PC-9 (cell line): Measurements from ENCODE around the gene CDC73. TPM values are rescaled to one million over a fixed set of nuclear protein-coding genes. Genes with fewer than 3 reads are reported as not detected.

Experiments
- BruUV-seq: library from RNA; stranded (reverse); fragments of 400-500 nt; replicated peaks from 2 replicates; lab custom pipeline; 2021; lab: Mats Ljungman, UMichigan
- CTCF ChIA-PET: fragments of 300-600 bp; sonication (Branson Sonifier 250); formaldehyde crosslinking; loops from one replicate; lab custom pipeline; 2022; ENCODE audit warnings: antibody characterized with exemption; lab: Charles Lee
- POLR2A ChIA-PET: fragments of 300-600 bp; sonication (Branson Sonifier 250); formaldehyde crosslinking; loops from one replicate; lab custom pipeline; 2022; ENCODE audit warnings: antibody characterized with exemption; ENCODE audit not compliant: unreplicated experiment; lab: Charles Lee
- DNase-seq, 2 experiments: peaks; one replicate each; pipeline versions ENCODE4 v3.0.0 to v3.0.0-alpha.2; 2015 to 2022; ENCODE audit warnings: mixed read lengths in 1 of 2
- H2AFZ ChIP-seq: fragments of 200-600 bp; sonication (generic); 2 replicates; pipeline ENCODE4 v1.8.1; 2017; ENCODE audit warnings: antibody characterized with exemption
- H3F3A ChIP-seq: fragments of 200-600 bp; sonication (generic); 2 replicates; pipeline ENCODE4 v1.8.1; 2017; ENCODE audit warnings: antibody characterized with exemption, mild to moderate bottlenecking, low read depth; ENCODE audit not compliant: insufficient read depth
- H3K27ac ChIP-seq: fragments of 200-600 bp; sonication (generic); 2 replicates; pipeline ENCODE4 v1.6.1; 2016; ENCODE audit warnings: mixed run types
- H3K27me3 ChIP-seq: fragments of 200-600 bp; sonication (generic); 2 replicates; pipeline ENCODE4 v1.6.1; 2016; ENCODE audit warnings: low read depth, mixed run types; ENCODE audit not compliant: insufficient read depth
- H3K36me3 ChIP-seq: fragments of 200-600 bp; sonication (generic); 2 replicates; pipeline ENCODE4 v1.6.1; 2016; ENCODE audit warnings: low read depth, mixed run types
- H3K4me1 ChIP-seq: fragments of 200-600 bp; sonication (generic); replicated peaks from 2 replicates; pipeline ENCODE4 v1.6.1; 2016; ENCODE audit warnings: mixed run types; ENCODE audit not compliant: insufficient read depth
- H3K4me2 ChIP-seq: fragments of 200-600 bp; sonication (generic); 2 replicates; pipeline ENCODE4 v1.6.1; 2017; ENCODE audit warnings: mixed run types
- H3K4me3 ChIP-seq: fragments of 200-600 bp; sonication (generic); 2 replicates; pipeline ENCODE4 v1.6.1; 2016; ENCODE audit warnings: mixed run types
- H3K79me2 ChIP-seq: fragments of 200-600 bp; sonication (generic); 2 replicates; pipeline ENCODE4 v1.6.1; 2017; ENCODE audit warnings: low read depth, mixed run types
- H3K9me2 ChIP-seq: fragments of 200-600 bp; sonication (generic); 2 replicates; pipeline ENCODE4 v1.8.1; 2017; ENCODE audit warnings: mild to moderate bottlenecking; ENCODE audit not compliant: insufficient read depth
- H3K9me3 ChIP-seq: fragments of 200-600 bp; sonication (generic); 2 replicates; pipeline ENCODE4 v1.8.1; 2016; ENCODE audit warnings: low read depth; ENCODE audit not compliant: insufficient read depth
- H4K20me1 ChIP-seq: fragments of 200-600 bp; sonication (generic); 2 replicates; pipeline ENCODE4 v1.8.1; 2017; ENCODE audit not compliant: insufficient read depth
- EZH2 ChIP-seq: fragments of 200-600 bp; sonication (generic); IDR thresholded peaks from 2 replicates; pipeline ENCODE4 v1.8.0; 2017; ENCODE audit warnings: antibody characterized with exemption, low read depth
- intact Hi-C: fragments of 100-400 bp; cut with micrococcal nuclease; formaldehyde crosslinking; loops from one replicate; pipeline ENCODE4 v1.10.0; 2022; ENCODE audit not compliant: unreplicated experiment
- total RNA-seq: library from RNA; stranded (reverse); gene quantifications from 2 replicates; pipeline ENCODE4 v1.2.3, GENCODE V29; 2021
- TF ChIP-seq, protein P1 (sequence below): fragments of 200-600 bp; sonication (generic); conservative IDR thresholded peaks from 2 replicates; pipeline ENCODE4 v1.6.1; 2017; ENCODE audit warnings: mixed run types, antibody characterized with exemption, mild to moderate bottlenecking, moderate library complexity

The CDC73 gene
- total RNA-seq, 1 experiment from 2014 or later: 39.6 TPM

DNA sequence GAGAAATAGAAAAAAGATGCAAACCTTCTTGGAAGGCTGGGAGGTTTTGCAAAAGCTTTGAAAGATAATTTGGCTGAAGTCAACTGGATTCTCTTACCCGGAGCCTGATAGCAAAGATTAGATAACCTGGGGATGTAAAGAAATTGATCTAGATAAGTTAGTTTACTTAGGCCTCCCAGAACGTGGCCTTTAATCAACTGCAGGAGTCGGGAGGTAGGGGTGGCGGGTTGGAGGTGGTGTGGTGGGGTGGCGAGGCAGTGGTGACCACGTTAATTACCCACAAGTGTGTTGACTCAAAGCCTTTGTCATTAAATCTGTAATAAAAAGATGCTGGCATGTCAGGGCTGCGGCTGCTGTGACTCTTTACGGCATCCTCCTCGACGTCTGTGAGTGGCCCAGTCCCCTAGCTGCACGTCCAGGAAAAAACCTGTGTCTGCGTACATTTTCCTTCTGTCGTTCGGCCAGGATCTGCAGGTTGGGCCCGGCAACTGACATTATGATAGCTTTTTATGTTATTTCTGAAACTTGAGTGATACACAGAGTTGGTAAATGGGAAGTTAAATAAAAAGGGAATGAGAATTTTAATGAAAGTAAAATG, 115.6 kb downstream of the CDC73 start:
- intact Hi-C loops: no loop called here
- Histone ChIP-seq H3K36me3 (0 out of 2 replicates have a peak, but pooled peaks cover 5% of the 10 kb centered on the region), H2AFZ (no peak overlapping the region), H3F3A (no peaks in the 10 kb centered on the region), H3K27ac (no peak overlapping the region), H3K4me1 (no peaks in the 10 kb centered on the region), H3K4me2 (no peak overlapping the region), H3K27me3 (no peaks in the 10 kb centered on the region), H3K4me3 (no peak overlapping the region), H4K20me1 (no peaks in the 10 kb centered on the region), H3K9me2 (no peaks in the 10 kb centered on the region), H3K9me3 (no peaks in the 10 kb centered on the region), H3K79me2 (no peaks in the 10 kb centered on the region)
- no peak for DNase-seq
- TF ChIP-seq EZH2: no peak
- TF ChIP-seq, protein P1, sequence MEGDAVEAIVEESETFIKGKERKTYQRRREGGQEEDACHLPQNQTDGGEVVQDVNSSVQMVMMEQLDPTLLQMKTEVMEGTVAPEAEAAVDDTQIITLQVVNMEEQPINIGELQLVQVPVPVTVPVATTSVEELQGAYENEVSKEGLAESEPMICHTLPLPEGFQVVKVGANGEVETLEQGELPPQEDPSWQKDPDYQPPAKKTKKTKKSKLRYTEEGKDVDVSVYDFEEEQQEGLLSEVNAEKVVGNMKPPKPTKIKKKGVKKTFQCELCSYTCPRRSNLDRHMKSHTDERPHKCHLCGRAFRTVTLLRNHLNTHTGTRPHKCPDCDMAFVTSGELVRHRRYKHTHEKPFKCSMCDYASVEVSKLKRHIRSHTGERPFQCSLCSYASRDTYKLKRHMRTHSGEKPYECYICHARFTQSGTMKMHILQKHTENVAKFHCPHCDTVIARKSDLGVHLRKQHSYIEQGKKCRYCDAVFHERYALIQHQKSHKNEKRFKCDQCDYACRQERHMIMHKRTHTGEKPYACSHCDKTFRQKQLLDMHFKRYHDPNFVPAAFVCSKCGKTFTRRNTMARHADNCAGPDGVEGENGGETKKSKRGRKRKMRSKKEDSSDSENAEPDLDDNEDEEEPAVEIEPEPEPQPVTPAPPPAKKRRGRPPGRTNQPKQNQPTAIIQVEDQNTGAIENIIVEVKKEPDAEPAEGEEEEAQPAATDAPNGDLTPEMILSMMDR: no peak
- ChIA-PET CTCF (no interaction called here), POLR2A (no interaction called here)
- no TSS peak for BruUV-seq

DNA sequence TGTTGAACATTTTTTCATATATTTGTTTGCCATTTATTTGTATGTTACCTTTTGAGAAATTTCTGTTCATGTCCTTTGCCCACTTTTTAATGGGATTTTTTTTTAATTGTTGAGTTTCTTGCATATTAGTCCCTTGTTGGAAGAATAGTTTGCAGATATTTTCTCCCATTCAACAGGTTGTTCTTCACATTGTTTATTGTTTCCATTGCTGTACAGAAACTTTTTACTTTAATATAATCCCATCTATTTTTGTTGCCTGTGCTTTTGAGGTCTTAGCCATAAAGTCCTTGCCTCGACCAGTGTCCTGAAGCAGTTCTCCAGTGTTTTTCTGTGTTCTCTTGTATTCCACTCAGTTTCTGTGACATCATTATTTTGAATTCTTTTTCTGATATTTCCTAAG, 118.8 kb downstream of the CDC73 start:
- TF ChIP-seq, protein P1: no peak
- no peak for TF ChIP-seq EZH2
- H3K4me3 ChIP-seq: no peak overlapping the region
- no peaks in the 10 kb centered on the region for H3K9me3 ChIP-seq
- no peak overlapping the region for H3K4me2 ChIP-seq
- POLR2A ChIA-PET: no interaction called here
- no peak overlapping the region for H3K27ac ChIP-seq
- intact Hi-C loops: no loop called here
- H4K20me1 ChIP-seq: no peaks in the 10 kb centered on the region
- no peaks in the 10 kb centered on the region for H3K27me3 ChIP-seq
- BruUV-seq: no TSS peak
- CTCF ChIA-PET: no interaction called here
- no peaks in the 10 kb centered on the region for H3K4me1 ChIP-seq
- H2AFZ ChIP-seq: no peak overlapping the region
- H3K79me2 ChIP-seq: no peaks in the 10 kb centered on the region
- DNase-seq: no peak
- H3K36me3 ChIP-seq: 0 out of 2 replicates have a peak, but pooled peaks cover 5% of the 10 kb centered on the region
- H3K9me2 ChIP-seq: no peaks in the 10 kb centered on the region
- H3F3A ChIP-seq: no peaks in the 10 kb centered on the region

DNA sequence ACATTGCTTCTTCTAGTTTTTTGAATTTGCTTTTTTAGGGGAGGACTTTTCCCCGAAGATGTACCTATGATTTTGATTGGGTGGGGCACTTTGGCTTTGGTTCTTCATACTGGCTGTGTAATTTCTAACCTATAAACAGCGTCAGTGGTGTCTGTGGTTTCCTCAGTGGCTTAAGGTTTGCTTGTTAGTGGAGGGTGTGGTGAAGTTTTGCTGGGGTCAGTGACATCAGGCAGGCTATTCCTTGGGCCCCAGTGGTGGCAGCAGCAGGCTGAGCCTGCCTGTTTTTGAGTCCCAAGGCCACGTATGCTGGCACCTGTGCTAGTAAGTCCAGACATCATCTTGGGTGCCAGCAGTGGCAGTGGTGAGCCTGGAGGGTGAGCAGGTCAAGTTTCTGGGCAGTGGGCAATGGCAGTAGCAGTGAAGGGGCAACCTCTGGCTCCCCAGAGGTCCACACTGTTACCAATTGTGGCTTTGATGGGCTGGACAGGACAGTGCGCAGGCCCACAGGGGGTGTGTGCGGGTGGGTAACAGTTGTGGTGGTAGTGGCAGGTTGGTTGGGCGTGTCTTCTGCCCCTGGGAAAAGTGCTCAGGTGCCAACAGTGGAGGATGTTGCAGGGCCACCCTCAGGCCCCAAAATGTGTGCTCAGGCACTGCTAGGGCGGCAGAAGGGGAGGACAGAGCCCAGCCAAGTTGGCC, 119.4 kb downstream of the CDC73 start:
- Histone ChIP-seq H3K27ac (no peak overlapping the region), H3K9me3 (no peaks in the 10 kb centered on the region), H3K4me1 (no peaks in the 10 kb centered on the region), H3K27me3 (no peaks in the 10 kb centered on the region), H3K4me3 (no peak overlapping the region), H3K4me2 (no peak overlapping the region), H3K36me3 (no peaks in the 10 kb centered on the region), H2AFZ (no peak overlapping the region), H3K9me2 (no peaks in the 10 kb centered on the region), H4K20me1 (no peaks in the 10 kb centered on the region), H3F3A (no peaks in the 10 kb centered on the region), H3K79me2 (no peaks in the 10 kb centered on the region)
- POLR2A ChIA-PET: no interaction called here
- CTCF ChIA-PET: no interaction called here
- intact Hi-C loops: no loop called here
- BruUV-seq: no TSS peak
- TF ChIP-seq, protein P1: no peak
- no peak for TF ChIP-seq EZH2
- DNase-seq: no peak
